ENCODE results near the gene TTC21A. TPM values are rescaled to one million over a fixed set of nuclear protein-coding genes. Genes with fewer than 3 reads are reported as not detected.

TTC21A gene
- total RNA-seq, 4 donors from 2014 or later: 0.33 to 4.3 (median 1.1) TPM

GRCh38 chr3:39124876-39125840, 17.7 kb downstream of the TTC21A start:
- no peak overlapping the region for H3K27ac ChIP-seq
- ATAC-seq (no peak), DNase-seq (no peak)
- no peaks in the 10 kb centered on the region for H3K9me3 ChIP-seq
- in situ Hi-C loops (cut with MboI; ENCODE audit: low sequenced_read_pairs in 4 of 4) (loop anchor here (5.0 to 10.0 kb wide), 4 partner anchors 150 to 167 kb away; partner anchors contain the start of gene CX3CR1 (in 1 of the 4)), intact Hi-C loops (cut with DNase I; ENCODE audit: low total_unique reads) (loop anchor here (5.0 kb wide), 1 partner anchor 82 kb away; no protein-coding TSS in a partner anchor)
- H3K4me3 ChIP-seq: no peak overlapping the region
- H3K4me1 ChIP-seq: no peaks in the 10 kb centered on the region
- peak in 2 of 5 experiments; percentile 16 to 47 for TF ChIP-seq CTCF (IDR thresholded peaks at IDR 0.05 in 4 of 5, conservative IDR thresholded peaks at IDR 0.05 in 1 of 5)
- TF ChIP-seq POLR2A (IDR thresholded peaks at IDR 0.05): no peak
- H3K36me3 ChIP-seq: no peaks in the 10 kb centered on the region
- H3K27me3 ChIP-seq: no peaks in the 10 kb centered on the region

GRCh38 chr3:39125841-39126500, 18.5 kb downstream of the TTC21A start:
- no peak for ATAC-seq
- H3K4me1 ChIP-seq: no peaks in the 10 kb centered on the region
- H3K27me3 ChIP-seq: no peaks in the 10 kb centered on the region
- in situ Hi-C loops (cut with MboI; ENCODE audit: low sequenced_read_pairs in 4 of 4) (loop anchor here (5.0 to 10.0 kb wide), 4 partner anchors 149 to 166 kb away; partner anchors contain the start of gene CX3CR1 (in 1 of the 4)), intact Hi-C loops (cut with DNase I; ENCODE audit: low total_unique reads) (loop anchor here (1.0 to 5.0 kb wide), 4 partner anchors 63 to 166 kb away; no protein-coding TSS in a partner anchor)
- H3K36me3 ChIP-seq: no peaks in the 10 kb centered on the region
- no peak overlapping the region for H3K27ac ChIP-seq
- DNase-seq: no peak
- H3K9me3 ChIP-seq: no peaks in the 10 kb centered on the region
- H3K4me3 ChIP-seq: no peak overlapping the region
- TF ChIP-seq CTCF (IDR thresholded peaks at IDR 0.05 in 4 of 5, conservative IDR thresholded peaks at IDR 0.05 in 1 of 5): no peak
- TF ChIP-seq POLR2A (IDR thresholded peaks at IDR 0.05): no peak

- in situ Hi-C loops (cut with MboI; ENCODE audit: low sequenced_read_pairs in 4 of 4) (loop anchor here (5.0 to 10.0 kb wide), 4 partner anchors 148 to 166 kb away; partner anchors contain the start of gene CX3CR1 (in 1 of the 4)), intact Hi-C loops (cut with DNase I; ENCODE audit: low total_unique reads) (loop anchor here (1.0 to 5.0 kb wide), 4 partner anchors 62 to 166 kb away; no protein-coding TSS in a partner anchor)
- Histone ChIP-seq H3K36me3 (no peaks in the 10 kb centered on the region), H3K9me3 (no peaks in the 10 kb centered on the region), H3K27ac (no peak overlapping the region), H3K4me1 (no peaks in the 10 kb centered on the region), H3K4me3 (no peak overlapping the region), H3K27me3 (no peaks in the 10 kb centered on the region)
- ATAC-seq: peak; percentile 63 to 77
- peak; percentile 55 to 75 (median 64) for TF ChIP-seq CTCF (IDR thresholded peaks at IDR 0.05 in 4 of 5, conservative IDR thresholded peaks at IDR 0.05 in 1 of 5)
- TF ChIP-seq POLR2A (IDR thresholded peaks at IDR 0.05): no peak
- DNase-seq: no peak
Observed at GRCh38 chr3:39126532-39127071, 19.1 kb downstream of the TTC21A start.

GRCh38 chr3:39127269-39127907, 19.9 kb downstream of the TTC21A start:
- no peaks in the 10 kb centered on the region for H3K36me3 ChIP-seq
- TF ChIP-seq CTCF (IDR thresholded peaks at IDR 0.05 in 4 of 5, conservative IDR thresholded peaks at IDR 0.05 in 1 of 5): no peak
- no peak for TF ChIP-seq POLR2A (IDR thresholded peaks at IDR 0.05)
- intact Hi-C loops (cut with DNase I; ENCODE audit: low total_unique reads) (loop anchor here (2.0 to 5.0 kb wide), 2 partner anchors 61 to 80 kb away; no protein-coding TSS in a partner anchor), in situ Hi-C loops (cut with MboI; ENCODE audit: low sequenced_read_pairs in 4 of 4) (loop anchor here (5.0 to 10.0 kb wide), 4 partner anchors 147 to 165 kb away; partner anchors contain the start of gene CX3CR1 (in 1 of the 4))
- no peaks in the 10 kb centered on the region for H3K27me3 ChIP-seq
- no peak for DNase-seq
- no peak overlapping the region for H3K27ac ChIP-seq
- H3K4me3 ChIP-seq: no peak overlapping the region
- no peaks in the 10 kb centered on the region for H3K9me3 ChIP-seq
- no peak for ATAC-seq
- H3K4me1 ChIP-seq: no peaks in the 10 kb centered on the region
